Prostate gland (tissue), 2 donors: Measurements from ENCODE around the gene WDR88. TPM values are rescaled to one million over a fixed set of nuclear protein-coding genes. Genes with fewer than 3 reads are reported as not detected.

Source experiments
- DNase-seq: peaks from one replicate; pipeline ENCODE4 v3.0.0-alpha.2; 2019; ENCODE audit warnings: low spot score
- H3K27ac ChIP-seq, 2 donors: fragments of 200-600 bp; sonication (generic); 2 replicates each; pipeline ENCODE4 v1.5.1; 2017 to 2019
- H3K27me3 ChIP-seq: fragments of 200-600 bp; sonication (generic); replicated peaks from 2 replicates; pipeline ENCODE4 v1.5.1; 2019; ENCODE audit not compliant: insufficient read depth
- H3K36me3 ChIP-seq, 2 donors: fragments of 200-600 bp; sonication (generic); 1 replicate in 1 of 2; 2 replicates in 1 of 2; pipeline versions ENCODE4 v1.5.1 to v1.8.1; 2017 to 2019
- H3K4me1 ChIP-seq: fragments of 200-600 bp; sonication (generic); replicated peaks from 2 replicates; pipeline ENCODE4 v1.5.1; 2019
- H3K4me3 ChIP-seq, 2 donors: fragments of 200-600 bp; sonication (generic); 2 replicates each; pipeline ENCODE4 v1.5.1; 2017 to 2019
- H3K9me3 ChIP-seq: fragments of 200-600 bp; sonication (generic); 2 replicates; pipeline ENCODE4 v1.5.1; 2017
- CTCF ChIP-seq, 4 experiments: fragments of 200-600 bp in 2 of 4; fragments of 450-650 bp in 2 of 4; sonication (generic) in 2 of 4; IDR thresholded peaks; 1 replicate in 3 of 4; 2 replicates in 1 of 4; pipeline ENCODE4 v1.5.1; 2016 to 2019; ENCODE audit warnings: antibody characterized with exemption in 4 of 4, mild to moderate bottlenecking in 2 of 4, moderate library complexity in 2 of 4
- POLR2A ChIP-seq: fragments of 450-650 bp; IDR thresholded peaks from one replicate; pipeline ENCODE4 v1.6.1; 2016; ENCODE audit warnings: antibody characterized with exemption, mild to moderate bottlenecking
- POLR2AphosphoS5 ChIP-seq: sonication (generic); formaldehyde crosslinking; IDR thresholded peaks from one replicate; pipeline ENCODE4 v1.6.1; 2017; ENCODE audit warnings: antibody characterized with exemption
- WGBS: methylation state at CpG from one replicate; pipeline ENCODE4 v1.1.5; 2018; 5-methylcytosine and 5-hydroxymethylcytosine counted together
- intact Hi-C: fragments of 100-400 bp; cut with DNase I; formaldehyde crosslinking; loops from one replicate; pipeline ENCODE4 v1.14.2; 2022
- total RNA-seq, 2 donors: library from RNA; depleted of rRNA; stranded (reverse); fragments of >200 nt; gene quantifications; one replicate each; pipeline ENCODE4 v1.1.0, GENCODE V29; 2016

WDR88 gene
- total RNA-seq, 2 donors from 2014 or later, result 3.9 TPM; not detected in 1

GRCh38 chr19:33133438-33134031, 1.6 kb downstream of the WDR88 start:
- no peak for TF ChIP-seq POLR2AphosphoS5
- TF ChIP-seq CTCF (IDR thresholded peaks at IDR 0.05), result no peak
- no peak for TF ChIP-seq POLR2A
- DNase-seq, result no peak
- Histone ChIP-seq H3K36me3 (no peaks in the 10 kb centered on the region), H3K27ac (no peak overlapping the region), H3K4me3 (no peak overlapping the region), H3K9me3 (no peaks in the 10 kb centered on the region), H3K4me1 (no peaks in the 10 kb centered on the region), H3K27me3 (no peaks in the 10 kb centered on the region)
- intact Hi-C loops, result no loop called here
- WGBS, result 45% methylated on average over 13 of the region's 13 CpGs

- intact Hi-C loops, result no loop called here
Measured at GRCh38 chr19:33134571-33135041, 2.7 kb downstream of the WDR88 start.

GRCh38 chr19:33139165-33139564, 7.3 kb downstream of the WDR88 start:
- Histone ChIP-seq H3K9me3 (no peaks in the 10 kb centered on the region), H3K27ac (no peak overlapping the region), H3K4me3 (no peak overlapping the region), H3K27me3 (no peaks in the 10 kb centered on the region), H3K4me1 (no peaks in the 10 kb centered on the region), H3K36me3 (no peaks in the 10 kb centered on the region)
- DNase-seq, result no peak
- TF ChIP-seq POLR2AphosphoS5 (no peak), POLR2A (no peak), CTCF (IDR thresholded peaks at IDR 0.05) (no peak)
- intact Hi-C loops, result no loop called here
- 73% methylated on average over 4 of the region's 4 CpGs for WGBS

More at GRCh38 chr19:33134571-33135041, 2.7 kb downstream of the WDR88 start:
- WGBS, result 8% methylated on average over 37 of the region's 38 CpGs
- Histone ChIP-seq H3K27ac (no peak overlapping the region), H3K4me3 (no peak overlapping the region), H3K4me1 (no peaks in the 10 kb centered on the region), H3K9me3 (no peaks in the 10 kb centered on the region), H3K27me3 (no peaks in the 10 kb centered on the region), H3K36me3 (no peaks in the 10 kb centered on the region)
- DNase-seq, result no peak
- TF ChIP-seq POLR2AphosphoS5 (no peak), CTCF (IDR thresholded peaks at IDR 0.05) (no peak), POLR2A (no peak)

GRCh38 chr19:33143897-33144405, 12.0 kb downstream of the WDR88 start:
- peak; percentile 43 for DNase-seq

More at GRCh38 chr19:33143897-33144405, 12.0 kb downstream of the WDR88 start:
- H3K36me3 ChIP-seq, result no peaks in the 10 kb centered on the region
- 31% methylated on average over 23 of the region's 23 CpGs for WGBS
- H3K9me3 ChIP-seq, result no peaks in the 10 kb centered on the region
- TF ChIP-seq CTCF (IDR thresholded peaks at IDR 0.05) (peak; percentile 75 to 89 (median 80)), POLR2AphosphoS5 (peak; percentile 7), POLR2A (no peak)
- H3K27me3 ChIP-seq, result no peaks in the 10 kb centered on the region
- no peak overlapping the region for H3K27ac ChIP-seq
- no peaks in the 10 kb centered on the region for H3K4me1 ChIP-seq
- intact Hi-C loops, result loop anchor here (5.0 to 10.0 kb wide), 2 partner anchors 38 to 261 kb away; no protein-coding TSS in a partner anchor
- no peak overlapping the region for H3K4me3 ChIP-seq
